Activated CD4-positive, alpha-beta T cell treated with anti-CD3 and anti-CD28 coated beads, Interleukin-2, amount 50 U/mL, for 48 hours (primary cell): ENCODE measurements around the gene WRAP73.

Experiments
- DNase-seq, 2 experiments: peaks; one replicate each; pipeline ENCODE4 v3.0.0-alpha.2; 2020

Gene WRAP73

DNA sequence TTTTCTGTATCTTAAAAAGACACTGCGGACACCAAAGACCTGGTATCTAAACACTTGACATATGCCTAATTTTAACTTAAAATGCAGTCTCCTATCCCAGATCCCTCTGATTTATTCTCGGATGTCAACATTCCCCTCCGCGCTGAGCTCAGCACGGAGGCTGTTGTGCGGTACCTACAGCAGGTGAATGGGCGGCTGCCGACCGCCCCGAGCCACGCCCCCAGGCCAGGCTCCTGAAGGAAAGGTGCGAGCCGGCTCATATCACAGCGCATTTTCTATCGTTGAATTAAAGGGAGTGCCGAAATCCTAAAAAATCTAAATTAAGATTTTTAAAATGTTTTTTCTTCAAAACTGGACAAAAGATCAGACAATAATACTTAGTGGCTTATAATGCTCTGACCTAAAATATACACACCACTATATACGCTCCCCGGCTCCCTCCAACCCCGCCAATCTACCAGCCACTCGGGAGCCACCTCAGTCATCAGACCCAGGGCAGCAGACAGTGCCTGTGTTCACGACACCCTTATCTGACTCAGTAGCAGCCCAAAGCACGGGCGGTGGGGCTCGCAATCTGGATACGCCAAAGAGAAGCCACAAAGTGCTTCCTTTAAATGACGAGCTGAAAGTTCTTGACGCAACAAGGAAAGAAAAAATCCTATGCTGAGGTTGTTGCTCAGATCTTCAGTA is 4.1 kb downstream of the WRAP73 start:
- DNase-seq: no peak

DNA sequence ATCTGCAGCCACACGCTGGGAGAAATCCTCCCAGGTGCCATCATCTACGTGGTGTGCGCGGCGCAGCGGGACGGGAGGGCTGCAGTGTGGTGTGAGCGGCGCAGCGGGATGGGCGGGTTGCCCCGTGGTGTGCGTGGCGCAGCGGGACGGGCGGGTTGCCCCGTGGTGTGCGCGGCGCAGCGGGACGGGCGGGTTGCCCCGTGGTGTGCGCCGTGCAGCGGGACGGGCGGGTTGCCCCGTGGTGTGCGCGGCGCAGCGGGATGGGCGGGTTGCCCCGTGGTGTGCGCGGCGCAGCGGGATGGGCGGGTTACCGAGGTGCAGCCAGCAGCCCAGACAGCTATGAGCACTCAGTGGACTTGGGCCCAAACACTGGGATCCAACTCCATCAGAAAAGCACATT is 4.7 kb downstream of the WRAP73 start:
- DNase-seq: no peak

DNA sequence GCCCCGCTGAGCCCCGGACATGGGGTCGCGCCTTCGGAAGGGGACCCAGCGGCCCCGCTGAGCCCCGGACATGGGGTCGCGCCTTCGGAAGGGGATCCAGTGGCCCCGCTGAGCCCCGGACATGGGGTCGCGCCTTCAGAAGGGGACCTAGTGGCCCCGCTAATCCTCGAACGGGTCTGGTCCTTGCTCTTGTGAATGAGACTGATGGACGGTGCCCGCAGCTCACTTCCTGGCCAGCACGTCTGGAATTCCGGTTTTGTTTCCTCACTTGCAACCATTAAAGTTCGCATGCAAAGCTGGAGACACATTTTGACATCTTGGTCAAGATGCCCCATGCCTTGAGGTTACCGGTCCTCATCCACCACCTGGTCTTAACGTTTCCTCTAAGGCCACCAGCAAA is 5.6 kb downstream of the WRAP73 start:
- DNase-seq: no peak

DNA sequence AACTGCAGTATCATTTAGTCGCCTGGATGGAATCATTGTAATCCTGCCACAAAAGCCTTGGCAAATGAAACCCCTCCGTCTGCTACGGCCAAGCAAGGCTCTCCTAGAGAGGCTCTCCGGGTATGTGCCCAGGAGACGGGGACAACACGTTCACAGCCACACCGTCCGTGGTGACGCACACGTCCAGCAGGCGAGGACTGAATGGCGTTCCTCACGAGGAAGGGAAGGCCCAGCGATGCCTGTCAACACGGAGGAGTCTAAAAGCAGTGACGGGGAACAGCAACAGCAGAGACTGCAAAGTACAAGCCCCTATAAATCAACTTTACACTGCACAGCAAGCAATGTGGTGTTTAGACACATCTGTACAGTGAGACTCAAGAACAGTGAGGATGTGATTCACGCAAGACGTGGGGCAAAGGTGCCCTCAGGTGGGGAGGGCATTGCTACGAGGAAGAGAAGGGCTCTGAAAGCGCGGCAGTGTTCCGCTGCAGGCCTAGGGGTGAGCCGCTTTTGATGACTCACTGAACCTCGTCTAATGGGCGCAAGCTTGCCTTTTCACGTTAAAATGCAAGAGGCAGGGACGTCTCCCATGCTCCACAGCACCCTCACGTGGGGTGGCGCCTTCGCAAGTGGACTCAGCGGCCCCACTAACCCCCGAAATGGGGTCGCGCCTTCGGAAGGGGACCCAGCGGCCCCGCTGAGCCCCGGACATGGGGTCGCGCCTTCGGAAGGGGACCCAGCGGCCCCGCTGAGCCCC is 6.8 kb downstream of the WRAP73 start:
- DNase-seq: no peak

DNA sequence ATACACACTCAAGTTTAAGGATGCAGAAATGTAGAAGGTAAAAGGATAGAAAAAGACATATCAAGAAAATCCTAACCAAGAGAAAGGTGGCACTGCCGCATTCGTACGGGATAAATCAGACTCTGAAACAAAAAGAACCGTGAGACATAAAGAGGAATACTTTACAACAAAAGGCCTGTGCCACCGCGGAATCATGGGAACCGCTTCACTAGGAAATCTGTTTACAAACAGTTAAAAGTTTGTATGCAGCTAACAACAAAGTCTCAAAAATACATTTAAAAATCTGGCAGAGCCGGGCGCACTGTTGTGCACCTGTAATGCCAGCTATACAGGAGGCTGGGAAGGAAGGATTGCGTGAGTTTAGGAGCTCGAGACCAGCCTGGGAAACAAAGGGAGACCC is 8.1 kb downstream of the WRAP73 start:
- DNase-seq: no peak

DNA sequence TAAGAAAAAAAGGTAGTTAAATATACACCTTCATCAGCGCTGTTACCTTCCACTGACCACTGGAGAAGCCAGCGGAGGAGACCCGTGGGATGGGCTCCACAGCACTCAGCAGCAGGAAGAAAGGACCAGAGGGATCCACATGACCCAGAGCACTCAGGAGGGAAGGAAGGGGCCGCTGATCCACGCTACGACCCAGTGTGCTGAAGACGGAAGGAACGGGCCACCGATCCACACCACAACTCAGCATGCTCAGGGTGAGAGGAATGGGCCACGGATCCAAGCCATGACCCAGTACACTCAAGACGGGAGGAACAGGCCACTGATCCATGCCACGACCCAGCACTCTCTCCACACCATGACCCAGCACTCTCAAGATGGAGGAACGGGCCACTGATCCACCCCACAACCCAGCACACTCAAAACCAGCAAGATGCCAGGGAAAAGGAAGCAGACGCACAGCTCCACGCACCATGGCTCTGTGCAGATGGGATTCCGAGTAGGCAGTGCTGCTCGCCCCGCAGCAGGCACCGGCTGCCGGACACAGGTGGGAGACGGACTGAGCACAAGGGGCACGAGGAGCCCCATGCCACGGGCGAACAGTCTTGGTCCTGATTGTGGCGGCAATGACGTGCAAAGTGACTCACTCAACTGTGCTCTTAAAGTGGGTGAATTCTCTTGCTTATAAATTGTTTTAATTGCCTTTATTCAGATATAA is 8.7 kb downstream of the WRAP73 start:
- DNase-seq: no peak

DNA sequence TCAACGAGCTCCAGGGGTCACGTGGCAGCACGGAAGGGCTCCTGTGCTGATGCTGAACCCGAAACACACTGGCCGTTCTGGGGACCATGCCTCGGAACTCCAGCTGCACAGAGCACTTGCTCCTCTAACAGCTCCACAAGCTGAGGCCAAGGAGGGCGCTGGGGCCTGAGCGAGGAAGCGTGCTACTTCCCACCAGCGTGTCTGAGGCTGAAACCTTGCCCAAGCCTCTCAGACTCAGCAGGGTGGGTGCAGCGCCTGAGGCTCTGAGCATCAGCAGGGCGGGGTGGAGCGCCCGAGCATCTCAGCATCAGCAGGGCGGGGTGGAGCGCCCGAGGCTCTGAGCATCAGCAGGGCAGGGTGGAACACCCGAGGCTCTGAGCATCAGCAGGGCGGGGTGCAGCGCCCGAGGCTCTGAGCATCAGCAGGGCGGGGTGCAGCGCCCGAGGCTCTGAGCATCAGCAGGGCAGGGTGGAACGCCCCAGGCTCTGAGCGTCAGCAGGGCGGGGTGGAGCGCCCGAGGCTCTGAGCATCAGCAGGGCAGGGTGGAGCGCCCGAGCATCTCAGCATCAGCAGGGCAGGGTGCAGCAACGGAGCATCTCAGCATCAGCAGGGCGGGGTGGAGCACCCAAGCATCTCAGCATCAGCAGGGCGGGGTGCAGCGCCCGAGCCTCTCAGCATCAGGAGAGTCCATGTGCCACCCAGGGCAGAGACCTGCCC is 9.6 kb downstream of the WRAP73 start:
- no peak for DNase-seq

DNA sequence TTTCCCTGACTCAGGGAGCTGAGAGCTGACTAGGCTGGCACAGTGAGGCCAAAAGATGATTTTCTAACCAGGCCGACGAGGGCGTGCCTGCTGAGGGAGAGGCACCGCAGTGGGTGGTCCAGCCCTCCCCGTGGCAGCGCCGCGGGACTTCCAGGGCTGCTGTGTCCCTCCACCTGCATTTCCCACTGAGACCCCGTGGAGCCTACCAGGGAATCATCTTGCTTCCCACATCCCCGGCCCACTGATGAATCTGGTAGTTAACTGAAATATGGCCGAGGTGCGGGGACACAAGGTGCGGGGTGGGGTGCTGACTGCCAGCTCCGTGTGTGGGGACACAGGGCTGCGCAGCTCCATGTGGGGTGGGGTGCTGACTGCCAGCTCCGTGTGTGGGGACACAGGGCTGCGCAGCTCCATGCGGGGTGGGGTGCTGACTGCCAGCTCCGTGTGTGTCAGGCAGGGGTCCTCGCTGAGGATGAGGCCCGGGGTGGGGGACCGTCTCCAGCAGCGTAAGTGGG is 10.4 kb downstream of the WRAP73 start:
- DNase-seq: no peak

DNA sequence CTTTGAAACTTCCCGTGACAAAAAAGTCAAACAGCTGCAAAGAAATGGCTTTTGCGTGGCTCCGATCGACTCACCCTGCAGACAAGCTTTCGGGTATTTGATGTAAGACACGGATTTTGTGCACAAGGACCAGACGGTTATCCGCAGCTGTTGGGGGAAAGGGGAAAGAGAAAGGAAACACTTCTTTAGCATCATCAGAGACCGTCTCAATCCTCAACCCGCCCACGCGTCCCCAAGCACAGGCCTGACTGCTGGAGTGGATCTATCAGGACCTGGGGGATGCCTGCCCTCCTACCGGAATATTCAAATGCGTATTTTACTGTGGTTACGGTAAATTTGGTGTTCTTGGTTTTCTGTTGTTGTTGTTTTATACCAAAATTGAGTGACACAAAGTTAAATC is 11.2 kb downstream of the WRAP73 start:
- DNase-seq: no peak

DNA sequence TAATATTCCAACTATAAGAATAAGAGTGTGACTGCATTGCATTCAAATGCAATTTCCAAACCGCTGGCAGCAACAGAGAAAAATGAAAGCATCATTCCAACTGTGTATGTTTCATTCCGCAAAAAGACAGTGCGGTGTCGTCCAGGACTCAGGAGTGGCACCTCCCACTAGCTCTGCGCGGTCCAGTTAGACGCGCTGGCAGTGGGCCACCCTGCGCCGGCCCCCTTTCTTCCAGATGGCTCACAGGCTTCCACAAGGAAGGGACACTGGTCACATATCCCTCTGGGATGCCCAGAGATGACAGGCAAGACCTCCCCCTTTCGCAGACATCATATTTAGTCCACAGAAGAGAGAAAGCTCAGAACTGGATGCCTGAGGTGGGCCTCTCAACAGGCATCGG is 11.9 kb downstream of the WRAP73 start:
- no peak for DNase-seq

DNA sequence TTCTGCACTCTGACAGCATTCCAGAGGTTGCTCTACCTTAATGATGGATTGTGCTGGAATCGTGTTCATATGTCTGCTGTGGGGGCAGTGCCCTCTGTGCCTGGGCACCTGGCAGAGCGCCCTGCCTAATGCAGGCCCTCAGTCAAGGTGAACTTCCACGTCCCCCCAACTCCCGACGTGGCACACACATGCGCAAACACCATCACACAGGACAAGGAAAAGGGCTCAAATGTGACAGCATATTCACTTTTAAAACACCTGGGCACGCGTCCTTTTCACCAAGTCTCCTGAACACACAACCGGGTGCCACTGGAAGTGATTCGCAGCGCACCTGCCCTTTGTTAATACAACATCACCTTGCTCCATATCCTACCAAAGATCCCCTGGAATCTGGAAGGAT is 13.4 kb downstream of the WRAP73 start:
- DNase-seq: no peak

DNA sequence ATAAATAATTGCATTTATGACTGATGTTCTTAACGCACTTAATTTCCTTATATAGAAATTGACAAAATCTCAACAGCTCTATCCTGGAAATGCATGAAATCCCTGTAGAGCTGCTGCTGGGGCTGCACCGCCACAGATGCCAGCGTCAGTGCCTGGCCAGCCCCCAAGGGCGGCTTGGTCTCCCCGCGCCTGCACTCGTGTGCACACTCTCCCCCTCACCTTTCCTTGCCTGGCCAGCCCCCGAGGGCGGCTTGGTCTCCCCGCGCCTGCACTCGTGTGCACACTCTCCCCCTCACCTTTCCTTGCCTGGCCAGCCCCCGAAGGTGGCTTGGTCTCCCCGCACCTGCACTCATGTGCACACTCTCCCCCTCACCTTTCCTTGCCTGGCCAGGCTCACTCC is 13.8 kb downstream of the WRAP73 start:
- DNase-seq: no peak

DNA sequence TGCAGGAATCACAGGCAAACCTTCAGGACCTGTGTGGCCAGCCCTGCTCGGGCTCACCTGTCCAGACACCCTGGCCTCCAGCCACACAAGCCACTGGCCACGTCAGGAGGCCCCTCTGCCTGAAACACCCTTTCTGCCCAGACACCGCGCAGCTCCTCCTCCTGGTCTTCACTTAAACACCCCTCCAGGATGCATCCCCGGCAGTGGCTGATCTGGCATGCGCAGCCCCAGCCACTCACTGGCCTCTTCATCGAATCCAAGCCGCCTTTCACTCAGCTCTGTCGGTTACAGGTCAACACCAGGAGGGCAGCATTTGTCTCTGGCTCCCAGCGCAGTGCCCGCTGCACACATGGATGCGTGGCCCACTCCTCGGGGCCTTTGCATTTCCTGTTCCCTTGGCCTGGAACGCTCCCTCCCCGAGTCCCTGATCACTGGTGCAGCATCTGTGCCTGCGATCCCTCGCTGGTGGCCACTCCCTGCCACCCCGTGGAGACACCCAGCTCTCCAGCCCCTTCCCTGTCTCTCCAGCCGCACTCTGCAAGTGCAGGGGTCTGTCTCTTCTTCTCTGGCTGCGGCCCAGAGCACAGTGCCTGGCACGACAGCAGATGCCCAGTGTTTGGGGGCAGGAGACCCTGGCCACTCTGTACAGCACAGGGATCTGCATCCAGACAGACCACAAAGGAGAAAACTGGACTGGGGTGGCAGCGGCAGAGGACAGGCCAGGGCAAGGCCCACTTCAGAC is 15.7 kb downstream of the WRAP73 start:
- DNase-seq: no peak

DNA sequence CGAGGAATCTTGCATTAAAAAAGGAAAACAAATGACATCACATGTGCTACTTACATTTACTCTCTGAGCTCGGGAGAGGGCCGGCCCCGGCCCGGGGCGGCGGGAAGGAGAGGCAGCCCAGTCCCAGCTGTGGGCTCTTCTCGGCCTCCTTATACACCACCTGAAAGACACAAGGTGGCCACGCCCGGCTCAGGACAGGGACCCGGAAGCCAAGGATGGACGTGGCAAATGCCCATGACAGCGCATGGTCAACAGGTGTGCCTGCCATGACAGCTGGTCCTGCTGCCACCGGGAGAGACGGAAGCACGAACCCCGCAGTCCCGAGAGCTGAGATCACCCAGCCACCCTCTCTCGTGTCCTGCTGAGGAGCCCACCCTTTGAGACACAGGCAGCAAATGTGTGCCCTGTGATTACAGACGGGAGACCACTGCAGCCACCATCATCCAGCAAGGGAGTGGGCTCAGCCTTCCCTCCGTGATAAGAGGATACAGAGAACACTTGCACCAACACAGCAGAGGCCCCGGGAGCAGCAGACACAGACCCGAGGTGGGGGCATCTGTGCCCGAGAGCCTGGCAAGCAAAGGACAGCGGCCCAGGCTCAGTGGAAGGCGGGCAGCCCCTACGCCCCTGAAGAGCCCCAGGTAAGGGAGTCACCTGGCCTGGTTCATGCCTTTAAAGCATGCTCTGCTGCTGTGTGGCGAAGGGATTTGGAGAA is 16.4 kb downstream of the WRAP73 start:
- DNase-seq: no peak

DNA sequence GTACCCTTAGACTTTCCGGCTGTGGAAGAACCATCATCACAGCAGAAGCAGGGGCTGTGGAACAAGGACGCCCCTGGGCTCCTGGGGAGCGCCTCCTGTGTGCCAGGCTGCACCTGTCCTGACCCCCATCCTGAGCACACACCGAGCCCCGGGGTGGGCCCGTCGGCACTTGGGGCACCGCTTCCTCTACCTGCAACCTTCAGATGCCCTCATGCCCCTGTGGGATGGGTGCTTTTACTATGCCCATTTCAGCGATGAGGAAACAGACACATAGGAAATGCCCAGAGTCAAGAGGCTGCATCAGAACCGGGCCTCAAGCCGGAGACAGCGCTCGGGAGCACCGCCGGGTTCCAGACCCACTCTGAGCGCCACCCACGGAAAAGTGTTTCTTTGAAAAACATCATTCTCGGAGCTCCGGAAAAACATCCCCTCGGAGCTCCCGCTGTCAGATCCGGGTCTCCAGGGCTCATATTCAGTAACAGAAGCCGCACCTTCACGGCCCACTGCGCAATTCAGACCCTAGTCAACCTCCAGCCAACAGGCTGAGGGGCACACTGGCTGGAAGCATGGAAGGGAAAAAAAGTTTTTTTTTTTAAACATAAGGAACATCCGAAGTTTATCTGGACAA is 17.1 kb downstream of the WRAP73 start:
- DNase-seq: no peak

DNA sequence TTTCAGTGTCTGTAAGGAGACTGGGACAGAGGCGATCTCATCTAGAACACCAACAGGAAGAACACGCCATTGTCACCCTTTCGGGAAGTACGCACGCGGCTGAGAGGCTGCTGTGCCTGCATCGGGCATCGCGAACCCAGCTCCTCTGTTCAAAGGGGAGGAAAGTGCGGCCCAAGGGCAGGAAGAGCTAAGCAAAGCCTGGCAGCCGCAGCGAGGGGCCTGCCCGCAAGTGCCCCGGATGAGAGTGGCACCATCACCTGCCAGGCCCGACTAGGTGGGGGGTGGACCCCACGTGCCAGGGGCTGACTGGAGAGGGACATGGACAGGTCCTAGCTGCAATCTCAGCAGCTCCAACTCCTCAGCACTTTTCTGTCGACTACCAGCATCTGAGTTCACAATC is 17.6 kb downstream of the WRAP73 start:
- no peak for DNase-seq

DNA sequence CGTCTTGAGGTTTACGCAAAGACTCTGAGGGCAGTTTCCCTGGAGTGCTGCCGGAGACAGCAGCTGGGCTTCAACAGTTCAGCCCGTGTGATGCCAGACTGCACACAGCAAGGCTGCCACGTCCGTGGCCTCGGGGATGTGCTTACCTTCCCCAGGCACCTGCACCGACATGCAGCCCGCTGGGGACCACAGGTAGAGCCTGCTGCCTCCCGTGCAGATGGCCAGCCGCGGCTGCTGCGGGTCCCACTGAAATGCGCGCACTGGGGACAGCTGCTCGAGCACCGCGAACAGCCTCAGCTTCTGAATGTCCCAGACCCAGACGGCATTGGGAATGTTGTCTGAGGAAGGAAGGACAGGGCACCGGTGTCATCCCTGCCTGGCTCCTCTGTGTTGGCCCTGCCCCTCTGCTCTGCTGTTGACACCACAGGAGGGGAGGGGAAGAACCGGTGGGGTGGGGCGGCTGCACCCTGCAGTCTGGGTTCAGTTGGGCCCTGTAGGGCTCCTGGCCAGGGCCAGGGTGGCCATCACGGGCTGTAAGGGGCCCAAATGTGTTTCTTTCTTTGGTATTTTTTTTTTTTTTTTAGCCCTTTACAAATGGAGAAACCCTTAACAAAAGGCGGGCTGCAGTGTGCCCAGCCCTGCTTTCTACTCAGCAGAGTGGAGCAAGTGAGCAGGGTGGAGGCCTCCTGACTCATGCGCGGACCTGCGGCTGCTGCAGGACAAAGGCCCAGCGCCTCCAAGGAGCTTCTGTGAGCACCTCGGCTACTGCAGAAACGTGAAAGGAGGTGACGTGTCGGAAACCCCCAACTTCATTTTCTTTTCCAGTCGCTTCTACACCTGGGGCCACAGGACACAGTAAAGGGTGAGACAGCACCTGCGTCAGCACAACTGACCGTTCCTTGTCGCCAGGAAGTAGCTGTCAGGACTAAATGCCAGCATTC is 18.3 kb downstream of the WRAP73 start:
- DNase-seq: no peak

DNA sequence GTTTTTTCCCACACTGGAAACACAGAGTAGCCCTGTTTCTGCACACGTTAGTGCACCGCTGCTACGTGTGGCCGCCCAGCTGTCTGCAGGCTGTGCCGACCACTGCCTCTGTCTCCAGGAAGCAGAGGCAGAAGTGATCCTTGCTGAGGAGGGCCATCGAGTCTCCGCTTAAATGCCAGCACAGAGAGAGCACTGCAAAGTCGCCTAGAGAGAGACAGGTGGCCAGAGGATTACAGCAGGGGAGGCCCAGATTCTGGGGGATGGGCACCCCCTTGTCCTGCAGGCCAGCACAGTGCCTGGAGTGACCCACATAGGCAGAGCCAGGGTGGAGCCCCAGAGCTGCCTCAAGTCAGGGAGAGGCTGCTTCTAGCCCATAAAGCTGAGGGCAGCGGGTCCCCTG is 19.0 kb downstream of the WRAP73 start:
- no peak for DNase-seq

DNA sequence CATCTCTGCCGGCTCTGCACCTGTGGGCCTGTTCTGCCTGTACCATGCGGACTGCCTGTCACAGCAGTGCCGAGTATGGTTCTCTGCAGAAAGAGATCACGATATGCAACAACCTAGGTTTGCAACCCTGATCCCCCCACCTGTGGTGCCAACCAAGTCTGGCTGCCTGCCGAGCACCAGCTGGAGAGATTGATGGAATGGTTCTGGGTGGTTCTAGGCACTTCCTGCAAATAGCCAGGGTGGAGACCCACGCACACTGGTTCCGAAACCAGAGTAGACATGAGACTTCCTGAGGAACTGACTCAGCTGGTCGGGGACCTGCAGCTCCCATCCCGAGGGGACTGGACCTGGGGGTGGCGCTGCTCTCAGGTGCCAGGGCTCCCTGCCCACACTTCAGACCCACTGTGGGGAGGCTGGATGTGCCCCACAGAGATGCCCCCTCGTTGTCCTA is 19.7 kb downstream of the WRAP73 start:
- no peak for DNase-seq

DNA sequence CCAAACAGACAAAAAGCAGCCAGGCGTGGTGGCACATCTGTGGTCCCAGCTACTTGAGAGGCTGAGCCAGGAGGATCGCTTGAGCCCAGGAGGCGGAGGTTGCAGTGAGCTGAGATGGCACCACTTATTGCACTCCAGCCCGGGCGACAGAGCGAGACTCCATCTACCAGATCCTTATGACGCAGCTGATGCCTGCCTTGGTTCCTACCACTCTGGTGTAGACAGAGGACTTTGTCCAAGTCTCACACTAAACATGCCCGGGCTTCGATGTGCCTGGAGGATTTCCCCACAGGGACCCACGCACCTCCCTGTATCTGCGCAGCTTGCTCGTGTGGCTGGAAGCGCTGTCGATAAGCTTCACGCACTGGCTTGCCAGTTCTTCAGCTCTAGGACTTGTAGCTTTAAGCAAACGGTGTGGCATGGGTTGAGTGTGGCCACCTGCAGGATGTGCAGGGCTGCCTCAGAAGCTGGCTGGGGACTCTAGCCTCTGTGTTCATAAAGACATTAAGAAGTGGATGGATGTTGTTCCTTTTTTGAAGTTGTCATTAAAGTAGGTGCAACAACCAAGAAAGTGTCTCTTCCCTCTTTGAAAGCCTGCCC is 20.2 kb downstream of the WRAP73 start:
- DNase-seq: no peak
